ENCODE measurements around the gene ADAMTS12.

The ADAMTS12 gene

GRCh38 chr5:33905381-33905780 lies 13.6 kb upstream of the ADAMTS12 start:
- Histone ChIP-seq H3K9me3 (peaks cover 58% of the 10 kb centered on the region), H3K27ac (no peak overlapping the region), H3K4me2 (no peak overlapping the region), H3K4me1 (no peaks in the 10 kb centered on the region), H3K27me3 (no peaks in the 10 kb centered on the region), H3K36me3 (no peaks in the 10 kb centered on the region), H3K4me3 (no peak overlapping the region), H4K20me1 (no peaks in the 10 kb centered on the region), H3K9ac (no peak overlapping the region)
- TF ChIP-seq Cebpa-rat (IDR thresholded peaks at IDR 0.05): no peak

DNA sequence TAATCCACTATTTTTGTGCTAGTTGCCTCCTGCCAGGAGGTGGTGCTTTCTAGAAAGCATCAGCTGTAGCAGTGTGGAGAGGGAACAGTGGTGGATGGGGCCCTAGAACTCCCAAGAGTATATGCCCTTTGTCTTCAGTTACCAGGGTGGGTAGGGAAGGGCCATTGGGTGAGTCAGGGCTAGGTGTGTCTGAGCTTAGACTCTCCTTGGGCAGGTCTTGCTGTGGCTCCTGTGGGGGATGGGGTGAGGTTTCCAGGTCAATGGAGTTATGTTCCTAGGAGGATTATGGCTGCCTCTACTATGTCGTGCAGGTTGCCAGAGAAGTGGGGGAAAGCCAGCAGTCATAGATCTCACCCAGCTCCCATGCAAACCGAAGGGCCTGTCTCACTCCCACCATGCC lies 11.3 kb upstream of the ADAMTS12 start:
- Histone ChIP-seq H3K4me2 (no peak overlapping the region), H3K36me3 (no peaks in the 10 kb centered on the region), H3K4me1 (no peaks in the 10 kb centered on the region), H4K20me1 (no peaks in the 10 kb centered on the region), H3K9me3 (peaks cover 49% of the 10 kb centered on the region), H3K27me3 (no peaks in the 10 kb centered on the region), H3K27ac (no peak overlapping the region), H3K9ac (no peak overlapping the region), H3K4me3 (no peak overlapping the region)
- TF ChIP-seq Cebpa-rat (IDR thresholded peaks at IDR 0.05): no peak

- Histone ChIP-seq H3K4me2 (no peak overlapping the region), H3K4me3 (no peak overlapping the region), H3K9ac (no peak overlapping the region), H3K36me3 (no peaks in the 10 kb centered on the region), H3K9me3 (peaks cover 32% of the 10 kb centered on the region), H3K27ac (no peak overlapping the region), H3K27me3 (no peaks in the 10 kb centered on the region), H4K20me1 (no peaks in the 10 kb centered on the region), H3K4me1 (no peaks in the 10 kb centered on the region)
- TF ChIP-seq Cebpa-rat (IDR thresholded peaks at IDR 0.05): no peak
Observed at GRCh38 chr5:33901156-33901555, 9.4 kb upstream of the ADAMTS12 start.

DNA sequence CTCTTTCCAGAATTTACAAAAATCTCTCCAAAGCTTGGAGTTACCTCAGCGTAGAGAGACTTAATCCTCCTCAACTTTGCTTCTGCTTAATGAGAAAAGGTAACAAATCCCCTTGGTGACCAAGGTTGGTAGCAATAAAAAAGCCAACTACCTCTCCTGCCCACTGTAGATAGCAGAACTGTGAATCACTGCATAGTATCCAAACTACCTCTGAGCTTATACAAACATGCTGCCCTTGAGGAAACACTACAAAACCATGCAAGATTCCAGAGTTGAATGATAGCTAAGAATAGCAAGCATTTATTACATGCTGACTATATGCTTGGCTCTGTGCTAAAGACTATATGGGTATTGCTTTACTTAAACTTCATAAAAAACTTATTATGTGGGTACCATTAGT lies 2.8 kb upstream of the ADAMTS12 start:
- TF ChIP-seq Cebpa-rat (IDR thresholded peaks at IDR 0.05): no peak
- no peak overlapping the region for H3K4me2 ChIP-seq
- H3K36me3 ChIP-seq: no peaks in the 10 kb centered on the region
- peaks cover 37% of the 10 kb centered on the region for H3K27me3 ChIP-seq
- peaks cover 24% of the 10 kb centered on the region for H3K9me3 ChIP-seq
- H3K4me1 ChIP-seq: no peaks in the 10 kb centered on the region
- no peak overlapping the region for H3K9ac ChIP-seq
- no peak overlapping the region for H3K4me3 ChIP-seq
- no peaks in the 10 kb centered on the region for H4K20me1 ChIP-seq
- H3K27ac ChIP-seq: no peak overlapping the region

- Histone ChIP-seq H3K9me3 (peaks cover 24% of the 10 kb centered on the region), H3K36me3 (no peaks in the 10 kb centered on the region), H3K9ac (no peak overlapping the region), H3K27ac (no peak overlapping the region), H3K27me3 (peaks cover 37% of the 10 kb centered on the region), H3K4me3 (no peak overlapping the region), H3K4me2 (no peak overlapping the region), H3K4me1 (no peaks in the 10 kb centered on the region), H4K20me1 (no peaks in the 10 kb centered on the region)
- no peak for TF ChIP-seq Cebpa-rat (IDR thresholded peaks at IDR 0.05)
Observed at GRCh38 chr5:33892620-33893137, 889 bp upstream of the ADAMTS12 start.

- Histone ChIP-seq H3K4me1 (no peaks in the 10 kb centered on the region), H3K27ac (no peak overlapping the region), H4K20me1 (no peaks in the 10 kb centered on the region), H3K4me2 (no peak overlapping the region), H3K4me3 (no peak overlapping the region), H3K9me3 (peaks cover 24% of the 10 kb centered on the region), H3K9ac (no peak overlapping the region), H3K27me3 (peaks cover 37% of the 10 kb centered on the region), H3K36me3 (no peaks in the 10 kb centered on the region)
- TF ChIP-seq Cebpa-rat (IDR thresholded peaks at IDR 0.05): no peak
Observed at GRCh38 chr5:33891446-33891787, 373 bp downstream of the ADAMTS12 start.

DNA sequence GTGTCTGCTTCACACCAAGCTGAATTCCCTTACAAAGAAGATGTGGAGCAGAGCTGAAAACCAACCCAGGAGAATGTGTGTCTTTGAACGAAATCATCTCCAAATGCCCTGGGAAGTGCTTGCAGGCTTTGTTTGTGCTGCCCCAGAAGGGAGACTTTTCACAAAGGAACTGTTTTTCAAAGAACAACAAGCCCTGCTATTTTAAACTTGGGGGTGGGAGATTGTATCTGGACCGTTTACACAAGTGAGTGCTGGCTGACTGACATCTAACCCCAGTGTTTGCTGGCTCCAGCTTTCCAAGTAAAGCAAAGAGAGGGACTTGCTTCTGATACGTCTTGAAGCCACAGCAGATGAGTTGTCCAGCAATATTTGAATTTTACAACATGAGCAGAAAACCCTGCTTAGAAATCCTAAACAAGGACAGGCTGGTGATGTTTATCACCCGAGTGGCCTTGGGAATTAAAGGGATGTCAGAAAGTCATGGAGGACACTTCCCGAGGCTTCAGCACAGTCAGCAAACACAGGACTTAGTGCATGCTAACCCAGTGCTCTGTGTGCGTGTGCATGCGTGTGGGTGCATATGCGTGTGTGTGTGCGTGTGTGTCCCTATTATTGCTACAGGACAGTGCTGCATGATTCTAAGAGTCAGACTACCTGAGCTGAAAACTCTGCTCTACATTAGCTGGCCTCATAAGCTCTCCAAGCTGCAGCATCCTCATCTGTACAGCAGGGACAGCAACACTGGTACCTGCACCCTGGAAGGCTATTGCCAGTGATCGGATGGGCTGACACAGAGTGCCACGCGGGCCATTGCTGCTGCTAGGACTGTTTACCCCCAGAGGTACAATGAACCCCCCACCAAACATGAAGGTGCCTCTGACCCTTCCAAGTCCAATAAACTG lies 1.4 kb downstream of the ADAMTS12 start:
- Histone ChIP-seq H3K4me2 (no peak overlapping the region), H3K36me3 (no peaks in the 10 kb centered on the region), H3K9me3 (peaks cover 24% of the 10 kb centered on the region), H3K27ac (no peak overlapping the region), H3K27me3 (peaks cover 37% of the 10 kb centered on the region), H3K4me1 (no peaks in the 10 kb centered on the region), H3K4me3 (no peak overlapping the region), H3K9ac (no peak overlapping the region), H4K20me1 (no peaks in the 10 kb centered on the region)
- TF ChIP-seq Cebpa-rat (IDR thresholded peaks at IDR 0.05): no peak

- Histone ChIP-seq H3K27ac (no peak overlapping the region), H3K4me3 (no peak overlapping the region), H3K36me3 (no peaks in the 10 kb centered on the region), H3K9me3 (peaks cover 21% of the 10 kb centered on the region), H3K9ac (no peak overlapping the region), H3K4me2 (no peak overlapping the region), H4K20me1 (no peaks in the 10 kb centered on the region), H3K4me1 (no peaks in the 10 kb centered on the region), H3K27me3 (peaks cover 34% of the 10 kb centered on the region)
- no peak for TF ChIP-seq Cebpa-rat (IDR thresholded peaks at IDR 0.05)
Observed at GRCh38 chr5:33888587-33888986, 3.2 kb downstream of the ADAMTS12 start.

DNA sequence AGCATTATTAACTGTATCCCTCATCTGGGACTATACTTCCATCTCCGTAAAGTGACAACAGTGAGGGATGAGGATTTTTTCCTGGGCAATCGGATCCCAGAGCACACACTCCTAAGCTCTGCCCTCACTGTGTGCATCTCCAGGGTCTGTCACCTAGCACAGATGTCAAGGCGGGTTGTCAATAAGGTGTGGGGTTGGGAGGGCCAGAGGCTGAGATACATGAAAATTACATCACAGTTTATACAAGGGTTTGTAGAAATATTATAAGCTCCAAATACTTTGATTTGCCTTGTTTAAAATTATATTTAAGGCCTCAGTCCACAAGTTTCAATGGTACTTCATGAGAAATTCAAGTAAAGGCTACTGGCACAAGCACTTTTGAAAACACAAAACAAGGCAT lies 4.5 kb downstream of the ADAMTS12 start:
- TF ChIP-seq Cebpa-rat (IDR thresholded peaks at IDR 0.05): no peak
- Histone ChIP-seq H3K27ac (no peak overlapping the region), H3K36me3 (no peaks in the 10 kb centered on the region), H3K9me3 (peaks cover 7% of the 10 kb centered on the region), H3K4me3 (no peak overlapping the region), H3K9ac (no peak overlapping the region), H3K4me1 (no peaks in the 10 kb centered on the region), H4K20me1 (no peaks in the 10 kb centered on the region), H3K4me2 (no peak overlapping the region), H3K27me3 (peaks cover 21% of the 10 kb centered on the region)

DNA sequence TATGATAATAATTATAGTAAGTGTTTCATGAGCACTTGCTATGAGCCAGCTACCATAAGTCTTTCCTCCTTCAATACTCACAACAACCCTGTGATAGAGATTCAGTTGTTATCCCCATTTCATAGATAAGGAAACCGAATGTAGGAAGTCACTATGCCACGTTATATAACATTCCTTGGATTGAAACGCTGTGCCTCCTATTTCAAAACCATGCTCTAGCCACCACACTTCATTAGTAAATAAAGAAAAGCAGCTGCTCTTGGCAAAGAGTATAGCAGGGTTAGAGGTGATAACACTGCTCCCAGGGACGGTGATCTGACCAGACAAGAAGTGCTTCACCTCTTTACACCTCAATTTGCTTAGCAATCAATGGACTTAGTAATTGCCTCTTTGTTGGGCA lies 5.5 kb downstream of the ADAMTS12 start:
- no peak overlapping the region for H3K9ac ChIP-seq
- no peaks in the 10 kb centered on the region for H3K9me3 ChIP-seq
- no peaks in the 10 kb centered on the region for H4K20me1 ChIP-seq
- no peak overlapping the region for H3K4me3 ChIP-seq
- no peak for TF ChIP-seq Cebpa-rat (IDR thresholded peaks at IDR 0.05)
- H3K36me3 ChIP-seq: no peaks in the 10 kb centered on the region
- H3K27me3 ChIP-seq: peaks cover 11% of the 10 kb centered on the region
- H3K27ac ChIP-seq: no peak overlapping the region
- H3K4me1 ChIP-seq: no peaks in the 10 kb centered on the region
- no peak overlapping the region for H3K4me2 ChIP-seq
